Measurements from ENCODE around the gene OTUD6A. TPM values are rescaled to one million over a fixed set of nuclear protein-coding genes. Genes with fewer than 3 reads are reported as not detected.

OTUD6A gene
- total and polyA plus RNA-seq, 7 donors: not detected

GRCh38 chrX:70087857-70088630, 25.8 kb downstream of the OTUD6A start:
- 48 to 57% methylated on average over 11 of the region's 11 CpGs for WGBS, 2 donors
- Histone ChIP-seq H3K9me3 (no peaks in the 10 kb centered on the region), H3K4me1 (peaks cover 0 to 11% (median 3%) of the 10 kb centered on the region in 4 donors), H3K27ac (no peak overlapping the region), H3K27me3 (no peaks in the 10 kb centered on the region), H3K36me3 (no peaks in the 10 kb centered on the region), H3K4me3 (no peak overlapping the region)
- no peak for DNase-seq
- intact Hi-C loops (cut with DNase I): no loop called here
- TF ChIP-seq CTCF (IDR thresholded peaks at IDR 0.05) (no peak), POLR2AphosphoS5 (IDR thresholded peaks at IDR 0.05) (no peak), EP300 (IDR thresholded peaks at IDR 0.05) (no peak), POLR2A (IDR thresholded peaks at IDR 0.05) (no peak)

- Histone ChIP-seq H3K4me1 (peaks cover 0 to 11% (median 3%) of the 10 kb centered on the region in 4 donors), H3K4me3 (no peak overlapping the region), H3K27ac (no peak overlapping the region), H3K9me3 (no peaks in the 10 kb centered on the region), H3K27me3 (no peaks in the 10 kb centered on the region), H3K36me3 (no peaks in the 10 kb centered on the region)
- TF ChIP-seq CTCF (IDR thresholded peaks at IDR 0.05) (no peak), POLR2AphosphoS5 (IDR thresholded peaks at IDR 0.05) (no peak), EP300 (IDR thresholded peaks at IDR 0.05) (no peak), POLR2A (IDR thresholded peaks at IDR 0.05) (no peak)
- intact Hi-C loops (cut with DNase I): no loop called here
- DNase-seq: no peak
Measured at GRCh38 chrX:70088751-70089150, 26.5 kb downstream of the OTUD6A start.

GRCh38 chrX:70089604-70090297, 27.5 kb downstream of the OTUD6A start:
- intact Hi-C loops (cut with DNase I): loop anchor here (10.0 kb wide), 1 partner anchor 55 kb away; no protein-coding TSS in a partner anchor
- Histone ChIP-seq H3K4me3 (no peak overlapping the region), H3K27me3 (no peaks in the 10 kb centered on the region), H3K4me1 (peaks cover 0 to 11% (median 3%) of the 10 kb centered on the region in 4 donors), H3K36me3 (no peaks in the 10 kb centered on the region), H3K9me3 (no peaks in the 10 kb centered on the region), H3K27ac (no peak overlapping the region)
- WGBS, 2 donors: 42 to 71% methylated on average over 1 of the region's 1 CpG
- no peak for DNase-seq
- TF ChIP-seq POLR2A (IDR thresholded peaks at IDR 0.05) (no peak), EP300 (IDR thresholded peaks at IDR 0.05) (no peak), CTCF (IDR thresholded peaks at IDR 0.05) (no peak), POLR2AphosphoS5 (IDR thresholded peaks at IDR 0.05) (no peak)

GRCh38 chrX:70092247-70092646, 30.0 kb downstream of the OTUD6A start:
- DNase-seq: no peak
- TF ChIP-seq POLR2AphosphoS5 (IDR thresholded peaks at IDR 0.05): no peak
- TF ChIP-seq EP300 (IDR thresholded peaks at IDR 0.05): no peak
- no peak for TF ChIP-seq POLR2A (IDR thresholded peaks at IDR 0.05)
- no peak for TF ChIP-seq CTCF (IDR thresholded peaks at IDR 0.05)
- intact Hi-C loops (cut with DNase I): loop anchor here (10.0 kb wide), 1 partner anchor 57 kb away; no protein-coding TSS in a partner anchor
- Histone ChIP-seq H3K27ac (no peak overlapping the region), H3K4me1 (peaks cover 0 to 11% (median 3%) of the 10 kb centered on the region in 4 donors), H3K4me3 (no peak overlapping the region), H3K9me3 (no peaks in the 10 kb centered on the region), H3K36me3 (no peaks in the 10 kb centered on the region), H3K27me3 (no peaks in the 10 kb centered on the region)
- WGBS, 2 donors: 91 to 92% methylated on average over 4 of the region's 4 CpGs
